ENCODE results near the gene COX19. TPM values are rescaled to one million over a fixed set of nuclear protein-coding genes. Genes with fewer than 3 reads are reported as not detected.
A peak's percentile ranks its signal among the peaks of the same experiment; 100 is the strongest.
"Not testable (repeated sequence)": the region's sequence is repeated elsewhere in the genome, so short reads cannot be mapped to it uniquely, and the experiment has no call there.

COX19 gene
- total RNA-seq, 1 experiment from 2014 or later, result 14.0 TPM

DNA sequence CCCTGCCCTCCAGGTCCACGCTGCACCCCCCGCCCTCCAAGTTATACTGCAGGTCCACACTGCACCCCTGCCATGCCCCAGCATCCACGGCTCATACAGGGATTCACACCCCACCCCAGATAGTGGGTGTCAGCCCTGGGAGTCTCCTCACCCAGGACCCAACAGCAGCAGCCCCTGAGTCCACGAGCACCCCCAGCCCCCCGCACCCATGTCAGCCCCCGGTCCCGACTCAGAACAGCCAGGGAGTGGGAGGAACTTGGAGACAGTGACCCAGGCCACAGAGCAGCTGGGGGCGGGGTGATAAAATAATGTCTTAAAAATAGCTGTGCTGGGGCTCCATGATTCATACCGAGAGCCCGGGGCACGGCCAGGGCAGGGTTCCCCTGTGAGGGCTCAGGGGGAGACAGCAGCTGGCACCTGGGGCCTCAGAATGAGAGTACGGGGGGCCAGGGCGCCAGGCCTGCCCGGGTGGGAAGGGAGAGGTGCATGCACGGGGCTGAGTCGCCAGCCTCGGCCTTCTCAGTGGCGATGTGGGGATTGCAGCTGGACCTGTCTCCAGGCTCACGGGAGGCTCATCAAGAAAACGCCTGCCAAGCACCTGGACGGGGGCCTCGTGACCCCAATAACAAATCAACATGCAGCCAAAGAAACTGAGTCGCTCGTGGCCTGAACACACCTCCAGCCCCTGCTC, 50.7 kb downstream of the COX19 start:
- no TSS peak for BruUV-seq (replicated peaks)
- ChIA-PET RAD21 (ENCODE audit: low non-redundant PET in 1 of 2, low total read pairs in 2 of 2, uncharacterized antibody in 2 of 2, unreplicated experiment in 2 of 2) (no interaction called here), CTCF (no interaction called here), POLR2A (no interaction called here)
- Histone ChIP-seq H4K20me1 (ENCODE audit: insufficient read depth) (no peaks in the 10 kb centered on the region), H3K4me1 (ENCODE audit: control insufficient read depth in 1 of 2, insufficient read depth in 2 of 2, low read length in 2 of 2) (peaks cover 0 to 13% of the 10 kb centered on the region in 2 experiments; a peak in 2 of 4 replicates), H3K36me3 (ENCODE audit: control insufficient read depth in 1 of 2, insufficient read depth in 2 of 2, low read length in 2 of 2) (no peaks in the 10 kb centered on the region), H3K27me3 (ENCODE audit: insufficient read depth, low read length) (no peaks in the 10 kb centered on the region), H3K9me3 (ENCODE audit: control insufficient read depth in 1 of 2, insufficient read depth in 1 of 2, low read depth in 1 of 2, low read length in 2 of 2) (no peaks in the 10 kb centered on the region), H3K9me2 (ENCODE audit: insufficient read depth) (no peaks in the 10 kb centered on the region), H3K79me2 (ENCODE audit: insufficient read depth, low read length) (no peaks in the 10 kb centered on the region), H3K27ac (ENCODE audit: low read depth, low read length) (no peak overlapping the region), H2AFZ (ENCODE audit: low read depth, low read length, poor library complexity, severe bottlenecking) (no peak overlapping the region), H3K9ac (ENCODE audit: low read length) (no peak overlapping the region), H3K4me2 (ENCODE audit: low read length) (peak overlapping the region; percentile 32; the same call in 1 of the 2 replicates), H3K4me3 (replicated peaks in 1 of 2; ENCODE audit: low read depth in 1 of 2, low read length in 2 of 2) (no peak overlapping the region)
- DNase-seq (ENCODE audit: low read depth, low spot score), result no peak
- ATAC-seq, result peak; percentile 23; the same call in 1 of the 2 replicates
- TF ChIP-seq ELF1 (IDR thresholded peaks at IDR 0.05; ENCODE audit: borderline replicate concordance, low read depth), result no peak
- TF ChIP-seq ZFX (IDR thresholded peaks at IDR 0.05), result no peak
- no peak for TF ChIP-seq CTCF (IDR thresholded peaks at IDR 0.05 in 2 of 3, conservative IDR thresholded peaks at IDR 0.05 in 1 of 3; ENCODE audit: borderline replicate concordance in 1 of 3, insufficient read depth in 1 of 3, low read depth in 2 of 3, low read length in 2 of 3)
- TF ChIP-seq EZH2phosphoT487 (IDR thresholded peaks at IDR 0.05; ENCODE audit: borderline replicate concordance), result no peak
- TF ChIP-seq TCF7L2 (IDR thresholded peaks at IDR 0.05; ENCODE audit: borderline replicate concordance, extremely low read depth, insufficient read depth, insufficient read length), result no peak
- TF ChIP-seq FOSL1 (IDR thresholded peaks at IDR 0.05; ENCODE audit: low read depth), result no peak
- TF ChIP-seq YY1 (IDR thresholded peaks at IDR 0.05; ENCODE audit: extremely low read depth, insufficient replicate concordance, low read depth, low read length), result no peak
- intact Hi-C loops (cut with micrococcal nuclease), result no loop called here

DNA sequence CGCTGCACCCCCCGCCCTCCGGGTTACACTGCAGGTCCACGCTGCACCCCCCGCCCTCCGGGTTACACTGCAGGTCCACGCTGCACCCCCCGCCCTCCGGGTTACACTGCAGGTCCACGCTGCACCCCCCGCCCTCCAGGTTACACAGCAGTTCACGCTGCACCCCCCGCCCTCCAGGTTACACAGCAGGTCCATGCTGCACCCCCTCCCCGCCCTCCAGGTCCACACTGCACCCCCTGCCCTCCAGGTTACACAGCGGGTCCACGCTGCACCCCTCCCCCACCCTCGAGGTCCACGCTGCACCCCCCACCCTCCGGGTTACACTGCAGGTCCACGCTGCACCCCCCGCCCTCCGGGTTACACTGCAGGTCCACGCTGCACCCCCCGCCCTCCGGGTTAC, 51.3 kb downstream of the COX19 start:
- POLR2A ChIA-PET; H2AFZ ChIP-seq (ENCODE audit: low read depth, low read length, poor library complexity, severe bottlenecking); RAD21 ChIA-PET (ENCODE audit: low non-redundant PET in 1 of 2, low total read pairs in 2 of 2, uncharacterized antibody in 2 of 2, unreplicated experiment in 2 of 2); H3K27ac ChIP-seq (ENCODE audit: low read depth, low read length); CTCF ChIA-PET; H3K9ac ChIP-seq (ENCODE audit: low read length); DNase-seq (ENCODE audit: low read depth, low spot score); H3K4me3 ChIP-seq (replicated peaks in 1 of 2; ENCODE audit: low read depth in 1 of 2, low read length in 2 of 2); intact Hi-C loops (cut with micrococcal nuclease); H4K20me1 ChIP-seq (ENCODE audit: insufficient read depth); H3K9me3 ChIP-seq (ENCODE audit: control insufficient read depth in 1 of 2, insufficient read depth in 1 of 2, low read depth in 1 of 2, low read length in 2 of 2); ATAC-seq; H3K36me3 ChIP-seq (ENCODE audit: control insufficient read depth in 1 of 2, insufficient read depth in 2 of 2, low read length in 2 of 2); BruUV-seq (replicated peaks); H3K27me3 ChIP-seq (ENCODE audit: insufficient read depth, low read length); H3K9me2 ChIP-seq (ENCODE audit: insufficient read depth); H3K4me2 ChIP-seq (ENCODE audit: low read length); H3K79me2 ChIP-seq (ENCODE audit: insufficient read depth, low read length): not testable (repeated sequence)
- peaks cover 0 to 13% of the 10 kb centered on the region in 2 experiments; a peak in 2 of 4 replicates for H3K4me1 ChIP-seq (ENCODE audit: control insufficient read depth in 1 of 2, insufficient read depth in 2 of 2, low read length in 2 of 2)

All from HCT116 (cell line).